DND-41 (cell line): ENCODE data around the gene TMTC1.

ENCODE experiments used
- ATAC-seq: fragments of 200-7000 bp; cut with Tn5 transposase; 3 replicates; pipeline ENCODE4 v1.9.1; 2021; ENCODE audit warnings: low read depth; ENCODE audit not compliant: insufficient read depth
- DNase-seq: peaks from one replicate; pipeline ENCODE4 v3.0.0-alpha.2; 2020
- H2AFZ ChIP-seq: 2 replicates; pipeline ENCODE4 v1.6.0; 2012; ENCODE audit warnings: low read depth, low read length
- H3K27ac ChIP-seq: 2 replicates; pipeline ENCODE4 v1.5.1; 2012; ENCODE audit warnings: low read length, inconsistent platforms
- H3K27me3 ChIP-seq: fragments of 200-600 bp; sonication (generic); 2 replicates; pipeline ENCODE4 v1.6.0; 2012; ENCODE audit warnings: low read length, mild to moderate bottlenecking, inconsistent platforms; ENCODE audit not compliant: insufficient read depth, poor library complexity
- H3K36me3 ChIP-seq: 2 replicates; pipeline ENCODE4 v1.5.1; 2012; ENCODE audit warnings: low read length, inconsistent platforms; ENCODE audit not compliant: insufficient read depth
- H3K4me1 ChIP-seq: 2 replicates; pipeline ENCODE4 v1.5.1; 2012; ENCODE audit warnings: mild to moderate bottlenecking, low read length; ENCODE audit not compliant: insufficient read depth
- H3K4me2 ChIP-seq: 2 replicates; pipeline ENCODE4 v1.6.0; 2012; ENCODE audit warnings: mild to moderate bottlenecking, moderate library complexity, low read length, inconsistent platforms; ENCODE audit not compliant: insufficient read depth
- H3K4me3 ChIP-seq, 2 experiments: fragments of 200-600 bp in 1 of 2; shearing (Covaris generic) in 1 of 2; 2 replicates each; pipeline ENCODE4 v1.5.1; 2012 to 2016; ENCODE audit warnings: inconsistent platforms in 2 of 2, low read length in 2 of 2, mild to moderate bottlenecking in 2 of 2, low read depth in 1 of 2, moderate library complexity in 1 of 2
- H3K79me2 ChIP-seq: 2 replicates; pipeline ENCODE4 v1.6.0; 2012; ENCODE audit warnings: low read length, inconsistent platforms; ENCODE audit not compliant: insufficient read depth
- H3K9ac ChIP-seq: 2 replicates; pipeline ENCODE4 v1.6.0; 2012; ENCODE audit warnings: low read depth, mild to moderate bottlenecking, inconsistent platforms, low read length, moderate library complexity
- H3K9me3 ChIP-seq: 2 replicates; pipeline ENCODE4 v1.5.1; 2012; ENCODE audit warnings: low read length, moderate library complexity, mild to moderate bottlenecking, inconsistent platforms; ENCODE audit not compliant: insufficient read depth, severe bottlenecking
- H4K20me1 ChIP-seq: 2 replicates; pipeline ENCODE4 v1.6.0; 2012; ENCODE audit warnings: low read length; ENCODE audit not compliant: insufficient read depth
- CTCF ChIP-seq: IDR thresholded peaks from 2 replicates; pipeline ENCODE4 v1.5.1; 2012; ENCODE audit warnings: borderline replicate concordance, low read length, moderate library complexity, mild to moderate bottlenecking; ENCODE audit not compliant: poor library complexity, severe bottlenecking; ENCODE audit errors: extremely low read depth
- EZH2 ChIP-seq: IDR thresholded peaks from 3 replicates; pipeline ENCODE4 v1.6.1; 2012; ENCODE audit warnings: borderline replicate concordance, low read depth, mild to moderate bottlenecking, moderate library complexity, low read length, inconsistent platforms; ENCODE audit not compliant: severe bottlenecking

TMTC1 gene

DNA sequence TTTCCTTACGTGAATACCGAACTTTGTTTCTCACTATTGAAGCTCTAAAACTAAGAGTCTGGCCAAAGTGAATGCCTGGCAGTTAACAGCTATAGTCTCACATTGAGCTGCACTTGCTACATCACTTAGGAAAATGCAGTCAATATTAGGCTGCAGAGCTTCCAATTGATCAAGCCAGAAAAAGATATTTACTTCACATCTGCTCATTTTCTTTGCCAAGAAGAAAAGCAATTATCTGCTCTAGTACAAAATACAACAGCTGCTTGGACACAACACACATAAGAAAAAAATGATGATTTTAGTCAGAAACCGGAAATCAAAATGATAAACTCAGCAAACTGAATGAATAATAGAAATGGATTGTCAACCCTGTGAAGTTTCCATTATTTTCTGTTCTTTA, 45.4 kb downstream of the TMTC1 start:
- Histone ChIP-seq H3K9ac (no peak overlapping the region), H3K9me3 (no peaks in the 10 kb centered on the region), H3K4me3 (no peak overlapping the region), H3K27me3 (no peaks in the 10 kb centered on the region), H2AFZ (no peak overlapping the region), H3K79me2 (no peaks in the 10 kb centered on the region), H3K27ac (no peak overlapping the region), H3K36me3 (no peaks in the 10 kb centered on the region), H3K4me1 (no peaks in the 10 kb centered on the region), H4K20me1 (no peaks in the 10 kb centered on the region), H3K4me2 (no peak overlapping the region)
- no peak for ATAC-seq
- no peak for TF ChIP-seq CTCF
- TF ChIP-seq EZH2: no peak
- no peak for DNase-seq

- DNase-seq: no peak
- H4K20me1 ChIP-seq: no peaks in the 10 kb centered on the region
- H3K36me3 ChIP-seq: no peaks in the 10 kb centered on the region
- H3K4me1 ChIP-seq: no peaks in the 10 kb centered on the region
- no peak overlapping the region for H2AFZ ChIP-seq
- no peak for TF ChIP-seq EZH2
- no peak for TF ChIP-seq CTCF
- H3K27me3 ChIP-seq: no peaks in the 10 kb centered on the region
- H3K4me2 ChIP-seq: no peak overlapping the region
- H3K27ac ChIP-seq: no peak overlapping the region
- H3K79me2 ChIP-seq: no peaks in the 10 kb centered on the region
- no peak overlapping the region for H3K9ac ChIP-seq
- no peaks in the 10 kb centered on the region for H3K9me3 ChIP-seq
- H3K4me3 ChIP-seq: no peak overlapping the region
- ATAC-seq: no peak
Measured at GRCh38 chr12:29737644-29738043, 46.1 kb downstream of the TMTC1 start.

- DNase-seq: no peak
- no peaks in the 10 kb centered on the region for H3K9me3 ChIP-seq
- H3K36me3 ChIP-seq: no peaks in the 10 kb centered on the region
- no peak overlapping the region for H3K4me2 ChIP-seq
- no peak overlapping the region for H3K4me3 ChIP-seq
- H3K9ac ChIP-seq: no peak overlapping the region
- TF ChIP-seq CTCF (no peak), EZH2 (no peak)
- no peaks in the 10 kb centered on the region for H4K20me1 ChIP-seq
- H2AFZ ChIP-seq: no peak overlapping the region
- no peak for ATAC-seq
- no peaks in the 10 kb centered on the region for H3K4me1 ChIP-seq
- H3K79me2 ChIP-seq: no peaks in the 10 kb centered on the region
- no peaks in the 10 kb centered on the region for H3K27me3 ChIP-seq
- H3K27ac ChIP-seq: no peak overlapping the region
Measured at GRCh38 chr12:29735604-29736003, 48.1 kb downstream of the TMTC1 start.

GRCh38 chr12:29734734-29735133, 49.0 kb downstream of the TMTC1 start:
- no peak overlapping the region for H2AFZ ChIP-seq
- H3K79me2 ChIP-seq: no peaks in the 10 kb centered on the region
- ATAC-seq (no peak), DNase-seq (no peak)
- H3K9me3 ChIP-seq: no peaks in the 10 kb centered on the region
- TF ChIP-seq EZH2 (no peak), CTCF (no peak)
- no peak overlapping the region for H3K4me2 ChIP-seq
- no peaks in the 10 kb centered on the region for H3K4me1 ChIP-seq
- no peaks in the 10 kb centered on the region for H3K36me3 ChIP-seq
- no peak overlapping the region for H3K4me3 ChIP-seq
- H3K9ac ChIP-seq: no peak overlapping the region
- no peak overlapping the region for H3K27ac ChIP-seq
- H3K27me3 ChIP-seq: no peaks in the 10 kb centered on the region
- H4K20me1 ChIP-seq: no peaks in the 10 kb centered on the region
